ENCODE data around the gene SSUH2.

DNA sequence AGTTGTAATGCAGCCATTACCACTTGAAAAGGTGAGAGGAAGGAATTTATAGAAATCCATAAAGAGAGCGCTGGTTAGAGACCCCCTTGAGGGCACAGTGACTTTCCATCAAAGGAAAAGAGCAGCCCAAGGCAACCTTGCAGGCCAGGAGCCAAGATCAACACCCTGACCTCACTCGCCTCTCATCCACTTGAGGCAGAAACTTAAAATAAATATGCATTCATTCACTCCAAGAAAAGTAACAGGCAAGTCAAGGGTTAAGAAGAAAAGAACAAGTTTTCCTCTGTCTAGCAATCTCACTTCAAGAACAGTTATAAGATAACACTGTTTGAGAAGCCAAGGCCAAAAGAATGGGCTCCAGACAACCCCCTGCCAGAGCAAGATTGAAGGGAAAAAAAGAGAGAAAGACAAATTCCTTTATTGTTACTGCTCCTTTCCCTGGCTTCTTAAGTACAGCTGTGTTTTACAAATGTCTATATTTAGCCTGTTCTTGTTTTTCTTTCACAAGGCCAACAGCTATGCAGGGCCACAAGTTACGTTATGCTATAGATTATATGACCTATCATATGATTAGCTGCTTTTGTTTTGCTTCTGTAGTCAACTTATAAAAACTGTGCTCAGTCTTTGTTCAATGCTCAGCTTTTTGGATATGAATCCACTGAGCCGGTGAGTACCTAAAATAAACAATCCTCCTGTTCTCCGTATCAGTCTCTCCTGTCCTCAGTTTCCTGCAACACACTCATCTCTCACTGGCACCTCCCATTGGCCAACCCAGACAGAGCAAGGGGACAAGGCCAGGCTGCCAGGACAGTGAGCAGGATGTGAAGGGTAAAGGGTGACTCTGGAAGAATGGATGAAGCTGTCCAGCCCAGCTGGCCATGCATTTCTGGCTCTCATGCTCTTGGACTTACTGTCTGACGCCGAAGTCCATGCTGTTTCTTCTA lies 15.8 kb upstream of the SSUH2 start:
- TF ChIP-seq, protein P1, sequence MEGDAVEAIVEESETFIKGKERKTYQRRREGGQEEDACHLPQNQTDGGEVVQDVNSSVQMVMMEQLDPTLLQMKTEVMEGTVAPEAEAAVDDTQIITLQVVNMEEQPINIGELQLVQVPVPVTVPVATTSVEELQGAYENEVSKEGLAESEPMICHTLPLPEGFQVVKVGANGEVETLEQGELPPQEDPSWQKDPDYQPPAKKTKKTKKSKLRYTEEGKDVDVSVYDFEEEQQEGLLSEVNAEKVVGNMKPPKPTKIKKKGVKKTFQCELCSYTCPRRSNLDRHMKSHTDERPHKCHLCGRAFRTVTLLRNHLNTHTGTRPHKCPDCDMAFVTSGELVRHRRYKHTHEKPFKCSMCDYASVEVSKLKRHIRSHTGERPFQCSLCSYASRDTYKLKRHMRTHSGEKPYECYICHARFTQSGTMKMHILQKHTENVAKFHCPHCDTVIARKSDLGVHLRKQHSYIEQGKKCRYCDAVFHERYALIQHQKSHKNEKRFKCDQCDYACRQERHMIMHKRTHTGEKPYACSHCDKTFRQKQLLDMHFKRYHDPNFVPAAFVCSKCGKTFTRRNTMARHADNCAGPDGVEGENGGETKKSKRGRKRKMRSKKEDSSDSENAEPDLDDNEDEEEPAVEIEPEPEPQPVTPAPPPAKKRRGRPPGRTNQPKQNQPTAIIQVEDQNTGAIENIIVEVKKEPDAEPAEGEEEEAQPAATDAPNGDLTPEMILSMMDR (IDR thresholded peaks at IDR 0.05): no peak
- TF ChIP-seq POLR2A (IDR thresholded peaks at IDR 0.05): no peak

Data from uterus (tissue), 2 donors.